MV-4-11 (cell line): ENCODE results near the gene ZNF354C.

Experiments
- DNase-seq: peaks from one replicate; lab custom pipeline; 2025; lab: John Stamatoyannopoulos, UW

The ZNF354C gene

GRCh38 chr5:179127136-179128040, 67.2 kb downstream of the ZNF354C start:
- no peak for DNase-seq

- no peak for DNase-seq
These were observed 67.8 kb downstream of the ZNF354C start for GRCh38 chr5:179128041-179128365.

- DNase-seq, result no peak
These were observed 68.8 kb downstream of the ZNF354C start for GRCh38 chr5:179128976-179129375.

DNA sequence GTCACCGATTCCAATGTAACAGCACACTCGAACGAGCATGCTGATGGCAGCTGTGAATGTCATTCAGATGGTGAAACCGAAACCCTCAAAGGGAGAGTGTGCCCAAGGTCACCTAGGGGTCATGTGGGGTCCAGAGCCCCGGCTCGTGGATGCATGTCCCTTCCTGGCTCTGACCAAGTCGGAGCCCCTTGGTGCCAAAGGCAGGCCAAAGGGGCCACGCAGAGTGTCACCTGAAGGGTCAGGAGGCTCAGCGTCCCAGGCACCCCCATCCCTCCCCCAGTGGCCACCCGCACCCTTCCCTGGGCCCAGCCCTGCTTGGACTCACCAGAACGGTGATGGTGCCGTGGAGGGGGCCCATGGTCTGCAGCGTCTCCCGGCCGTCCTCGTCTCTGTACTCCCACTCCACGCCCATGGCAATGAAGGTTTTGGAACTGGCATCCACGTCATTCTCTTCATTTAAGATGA, 69.5 kb downstream of the ZNF354C start:
- DNase-seq, result no peak

- no peak for DNase-seq
These were observed 70.0 kb downstream of the ZNF354C start for GRCh38 chr5:179130101-179130681.

GRCh38 chr5:179131321-179131835, 71.2 kb downstream of the ZNF354C start:
- DNase-seq, result no peak

DNA sequence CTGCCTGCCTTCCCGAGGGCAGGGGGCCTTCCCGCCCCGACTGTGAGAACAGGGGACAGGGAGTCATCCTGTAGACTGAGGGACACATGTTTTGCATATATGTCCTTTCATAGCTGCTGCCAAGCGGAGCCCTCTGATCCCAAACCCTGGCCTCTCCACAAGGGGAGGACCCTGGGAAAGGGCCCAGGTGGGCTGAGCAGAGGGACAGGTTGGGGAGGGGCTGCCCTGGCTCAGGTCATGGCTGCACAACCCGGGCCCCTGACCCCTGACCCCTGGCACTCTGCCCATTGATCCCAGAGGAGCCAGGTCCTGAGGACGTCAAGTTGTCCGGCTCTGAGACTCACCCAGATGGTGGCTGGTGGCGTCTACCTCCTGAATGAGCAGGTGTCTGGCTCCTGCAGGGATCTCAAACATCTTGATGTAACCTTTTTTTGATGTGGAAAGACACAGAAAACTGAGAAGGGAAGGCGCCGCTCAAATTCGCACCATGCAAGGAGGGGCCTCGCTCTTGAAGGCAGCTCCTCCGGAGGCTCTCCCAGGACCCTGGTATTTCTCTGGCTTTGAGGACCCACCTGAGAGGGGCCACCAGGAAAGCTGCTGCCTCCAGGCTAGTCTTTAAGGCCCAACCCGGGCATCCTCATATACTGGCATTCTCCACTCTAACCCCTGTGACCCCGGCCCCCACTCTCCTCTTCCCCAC, 71.9 kb downstream of the ZNF354C start:
- no peak for DNase-seq

- DNase-seq, result no peak
These were observed 72.6 kb downstream of the ZNF354C start for GRCh38 chr5:179132586-179133355.
